NCI-H2081 (cell line): ENCODE results near the gene KNDC1.
"Not testable (repeated sequence)": the region's sequence is repeated elsewhere in the genome, so short reads cannot be mapped to it uniquely, and the experiment has no call there.

Source experiments
- DNase-seq, 2 experiments: peaks; one replicate each; lab custom pipeline; 2025; lab: John Stamatoyannopoulos, UW

Gene KNDC1

GRCh38 chr10:133224756-133225372, 64.8 kb downstream of the KNDC1 start:
- DNase-seq = no peak

- DNase-seq = no peak
Observed at GRCh38 chr10:133225707-133226191, 65.7 kb downstream of the KNDC1 start.

DNA sequence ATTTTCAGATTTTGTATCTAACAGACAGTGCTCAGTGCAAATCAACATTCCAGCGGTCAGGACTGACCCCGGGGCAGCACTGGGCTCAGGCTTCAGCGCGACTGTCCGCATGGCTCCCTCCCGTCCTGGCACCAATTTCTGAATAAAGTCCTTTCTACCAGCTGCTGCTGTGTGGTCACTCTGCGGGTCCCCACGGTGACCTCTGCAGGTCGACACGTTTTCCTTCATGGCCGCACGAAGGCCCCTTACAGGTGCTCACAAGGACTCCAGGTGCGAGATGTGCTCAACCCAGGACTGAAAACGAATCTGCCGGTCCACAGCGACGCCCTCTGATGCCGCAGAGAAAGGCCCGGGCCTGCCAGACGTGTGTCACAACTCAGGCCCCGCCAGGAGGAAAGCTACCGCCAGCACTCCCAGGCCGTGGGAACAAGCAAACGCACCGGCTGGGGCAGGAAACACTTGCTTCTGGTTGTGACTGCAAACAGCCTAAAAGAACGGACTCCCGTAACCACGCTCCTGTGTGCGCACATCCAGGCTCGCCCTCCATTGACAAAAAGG, 66.3 kb downstream of the KNDC1 start:
- no peak for DNase-seq

- DNase-seq = no peak
Observed at GRCh38 chr10:133227256-133227655, 67.2 kb downstream of the KNDC1 start.

GRCh38 chr10:133229265-133230043, 69.4 kb downstream of the KNDC1 start:
- DNase-seq = no peak

GRCh38 chr10:133230044-133230361, 70.0 kb downstream of the KNDC1 start, which contains the start of gene UTF1:
Gene UTF1 (plus strand): TSS chr10:133230217. CDS start chr10:133230289, 72 bp downstream.
- no peak for DNase-seq

DNA sequence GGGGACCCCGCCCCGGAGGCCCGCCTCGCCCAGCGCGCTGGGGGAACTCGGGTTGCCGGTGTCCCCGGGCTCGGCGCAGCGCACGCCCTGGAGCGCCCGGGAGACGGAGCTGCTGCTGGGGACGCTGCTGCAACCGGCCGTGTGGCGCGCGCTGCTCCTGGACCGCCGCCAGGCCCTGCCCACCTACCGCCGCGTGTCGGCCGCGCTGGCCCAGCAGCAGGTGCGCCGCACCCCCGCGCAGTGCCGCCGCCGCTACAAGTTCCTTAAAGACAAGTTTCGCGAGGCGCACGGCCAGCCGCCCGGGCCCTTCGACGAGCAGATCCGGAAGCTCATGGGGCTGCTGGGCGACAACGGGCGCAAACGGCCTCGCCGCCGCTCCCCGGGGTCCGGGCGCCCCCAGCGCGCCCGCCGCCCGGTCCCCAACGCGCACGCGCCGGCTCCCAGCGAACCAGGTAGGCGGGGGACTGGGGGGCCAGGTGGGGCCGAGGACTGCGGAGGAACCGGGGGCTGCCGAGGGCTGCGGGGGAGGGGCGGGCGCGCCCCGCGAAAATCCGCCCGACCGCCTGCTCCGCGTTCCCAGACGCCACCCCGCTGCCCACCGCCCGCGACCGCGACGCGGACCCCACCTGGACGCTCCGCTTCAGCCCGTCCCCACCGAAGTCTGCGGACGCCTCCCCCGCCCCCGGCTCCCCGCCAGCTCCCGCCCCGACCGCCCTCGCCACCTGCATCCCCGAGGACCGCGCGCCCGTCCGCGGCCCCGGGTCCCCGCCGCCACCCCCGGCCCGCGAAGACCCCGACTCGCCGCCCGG, 70.6 kb downstream of the KNDC1 start:
- DNase-seq = no peak

GRCh38 chr10:133231244-133231945, 71.4 kb downstream of the KNDC1 start:
- no peak for DNase-seq

DNA sequence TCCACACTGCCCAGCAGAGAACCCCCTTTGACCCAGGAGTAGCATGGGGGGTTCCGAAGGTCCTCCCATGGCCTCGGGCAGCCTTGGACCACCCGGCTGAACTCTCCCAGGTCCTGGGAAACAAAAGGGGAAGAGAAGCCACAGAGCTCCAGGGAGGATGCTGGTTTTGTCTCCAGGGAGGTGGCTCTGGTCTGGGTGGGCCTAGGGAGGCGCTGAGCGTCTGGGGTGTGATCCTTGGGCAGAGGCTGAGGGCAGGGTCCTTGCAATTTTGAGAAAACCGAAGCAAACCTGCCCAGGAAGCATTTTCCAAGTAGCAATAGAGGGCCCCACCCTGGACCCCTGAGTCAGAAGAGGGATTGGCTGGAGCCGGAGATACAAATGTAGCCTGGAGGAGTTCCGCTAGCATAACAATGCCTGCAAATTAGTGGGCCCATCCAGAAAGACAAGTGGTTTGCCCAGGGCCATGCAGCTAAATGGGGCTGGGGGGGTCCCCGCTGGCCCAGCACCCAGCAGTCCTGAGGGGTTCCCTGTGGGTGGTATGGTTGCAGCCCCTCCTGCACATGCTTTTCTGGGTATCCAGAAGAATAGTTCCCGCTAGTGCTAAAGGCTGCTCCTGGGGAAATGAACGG, 72.0 kb downstream of the KNDC1 start:
- DNase-seq = no peak

DNA sequence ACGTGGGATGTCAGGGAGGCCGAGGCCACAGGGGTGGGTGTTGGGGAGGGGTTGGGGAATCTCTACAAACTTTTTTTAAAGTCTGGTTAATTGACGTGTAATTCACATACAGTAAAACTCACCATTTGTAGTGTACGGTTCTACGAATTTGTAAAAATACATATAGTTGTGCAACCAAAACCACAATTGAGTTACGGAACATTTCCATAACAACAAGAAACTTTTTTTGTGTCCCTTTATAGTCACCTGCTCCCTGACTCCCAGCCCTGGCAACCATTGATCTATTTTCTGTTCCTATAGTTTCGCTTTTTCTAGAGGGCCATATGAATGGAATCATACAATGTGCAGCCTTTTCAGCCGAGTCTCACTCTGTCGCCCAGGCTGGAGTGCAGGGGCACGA, 74.8 kb downstream of the KNDC1 start:
- DNase-seq = not testable (repeated sequence)

GRCh38 chr10:133235265-133235855, 75.3 kb downstream of the KNDC1 start:
- DNase-seq = no peak

DNA sequence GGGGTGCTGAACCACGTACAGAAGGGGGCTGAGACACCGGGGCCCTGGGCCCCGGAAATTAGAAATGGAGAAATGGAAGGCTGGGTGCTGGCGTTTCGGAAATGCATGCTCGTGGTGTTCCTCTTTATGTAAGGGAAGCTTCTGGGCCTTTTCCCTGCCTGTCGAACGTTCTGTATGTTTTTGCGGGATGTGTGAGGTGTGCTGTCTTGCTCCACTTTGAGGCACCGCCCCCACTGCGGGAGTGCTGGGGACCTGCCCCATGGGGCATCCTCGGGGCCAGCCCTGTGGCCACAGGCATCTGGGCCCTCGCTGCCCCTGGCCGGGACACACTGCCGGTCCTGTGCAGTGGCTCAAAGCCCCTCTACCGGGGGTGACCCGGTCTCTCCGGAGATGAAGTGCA, 75.9 kb downstream of the KNDC1 start:
- no peak for DNase-seq

DNA sequence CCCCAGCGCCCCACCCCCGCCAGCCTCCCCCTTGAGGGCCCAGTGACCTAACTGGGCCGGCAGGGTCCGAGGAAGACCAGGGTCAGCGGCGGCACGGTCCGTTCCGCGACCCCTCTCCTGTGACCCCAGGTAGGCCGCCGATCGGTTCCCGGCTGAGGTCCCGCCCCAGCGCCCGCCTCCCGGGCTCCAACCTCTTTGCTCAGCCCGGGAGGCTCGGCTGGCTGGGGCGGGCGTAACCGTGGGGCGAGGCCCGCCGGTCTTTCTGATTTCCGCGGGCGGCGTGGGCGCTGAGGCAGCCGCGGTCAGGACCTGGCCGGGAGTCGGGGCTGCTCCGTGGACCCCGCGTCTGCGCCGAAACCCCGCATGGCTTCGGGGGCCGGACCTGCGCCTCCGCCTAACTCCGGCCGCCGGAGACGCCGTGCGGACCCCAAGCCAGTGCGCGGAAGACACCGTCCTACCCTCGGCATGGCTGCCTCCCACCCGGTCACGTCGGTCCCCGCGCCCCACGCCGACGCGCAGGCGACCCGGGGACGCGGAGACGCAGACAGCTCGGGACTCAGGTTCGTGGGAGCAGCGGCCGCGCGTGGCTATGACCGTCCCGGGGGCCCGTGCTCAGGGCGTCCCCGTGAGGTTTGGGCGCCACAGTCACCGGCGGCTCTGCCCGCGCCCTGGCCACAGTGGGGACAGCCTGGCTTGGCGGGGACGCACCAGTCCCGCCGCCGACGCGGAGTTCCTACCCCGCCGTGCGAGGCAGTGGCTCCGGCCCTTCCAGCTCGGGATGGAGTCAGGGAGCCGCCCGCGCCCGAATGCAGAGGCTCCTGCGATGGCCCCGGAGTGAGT, 76.6 kb downstream of the KNDC1 start:
- no peak for DNase-seq

- no peak for DNase-seq
Observed at GRCh38 chr10:133237241-133237587, 77.2 kb downstream of the KNDC1 start.

GRCh38 chr10:133237588-133238465, 77.8 kb downstream of the KNDC1 start, which contains the start of gene VENTX:
Gene VENTX (plus strand): TSS chr10:133237855. CDS start chr10:133237915, 60 bp downstream.
- no peak for DNase-seq

- no peak for DNase-seq
Observed at GRCh38 chr10:133238466-133238804, 78.4 kb downstream of the KNDC1 start.

DNA sequence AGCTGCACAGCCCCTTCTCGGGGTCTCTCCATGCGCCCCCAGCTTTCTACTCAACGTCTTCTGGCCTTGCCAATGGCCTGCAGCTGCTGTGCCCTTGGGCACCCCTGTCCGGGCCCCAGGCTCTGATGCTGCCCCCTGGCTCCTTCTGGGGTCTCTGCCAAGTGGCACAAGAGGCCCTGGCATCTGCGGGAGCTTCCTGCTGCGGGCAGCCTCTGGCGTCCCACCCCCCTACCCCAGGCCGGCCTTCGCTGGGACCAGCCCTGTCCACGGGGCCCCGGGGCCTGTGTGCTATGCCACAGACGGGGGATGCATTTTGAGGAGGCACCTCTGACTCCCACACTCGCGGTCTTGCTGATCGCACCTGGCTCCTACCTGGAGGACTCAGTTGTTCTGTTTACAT, 80.0 kb downstream of the KNDC1 start:
- no peak for DNase-seq

GRCh38 chr10:133241501-133242205, 81.6 kb downstream of the KNDC1 start:
- no peak for DNase-seq
